CD14-positive monocyte (primary cell): Measurements from ENCODE around the gene UBE2O. TPM values are rescaled to one million over a fixed set of nuclear protein-coding genes. Genes with fewer than 3 reads are reported as not detected.

Source experiments
- DNase-seq, 3 donors: peaks; one replicate each; pipeline ENCODE4 v3.0.0-alpha.2; 2011 to 2022
- H2AFZ ChIP-seq: 2 replicates; pipeline ENCODE4 v1.6.0; 2012; ENCODE audit warnings: mild to moderate bottlenecking, low read depth, low read length, inconsistent platforms; ENCODE audit not compliant: insufficient read depth, poor library complexity, severe bottlenecking
- H3K27ac ChIP-seq, 2 donors: 1 replicate in 1 of 2; 2 replicates in 1 of 2; pipeline ENCODE4 v1.5.1; 2012 to 2013; ENCODE audit warnings: low read length in 2 of 2, control low read depth in 1 of 2, inconsistent platforms in 1 of 2, low read depth in 1 of 2, mild to moderate bottlenecking in 1 of 2
- H3K27me3 ChIP-seq, 2 donors: one replicate each; pipeline versions ENCODE4 v1.6.0 to v1.6.1; 2011 to 2013; ENCODE audit warnings: low read length in 2 of 2; ENCODE audit not compliant: control insufficient read depth in 2 of 2, insufficient read depth in 2 of 2
- H3K36me3 ChIP-seq, 2 donors: replicated peaks in 1 of 2; 1 replicate in 1 of 2; 2 replicates in 1 of 2; pipeline versions ENCODE4 v1.5.1 to v1.6.1; 2012 to 2013; ENCODE audit warnings: low read length in 2 of 2, control low read depth in 1 of 2, inconsistent platforms in 1 of 2, mild to moderate bottlenecking in 1 of 2; ENCODE audit not compliant: insufficient read depth in 2 of 2, control insufficient read depth in 1 of 2
- H3K4me1 ChIP-seq, 2 donors: 1 replicate in 1 of 2; 2 replicates in 1 of 2; pipeline versions ENCODE4 v1.5.1 to v1.6.1; 2012 to 2013; ENCODE audit warnings: low read length in 2 of 2, control low read depth in 1 of 2, inconsistent platforms in 1 of 2, mild to moderate bottlenecking in 1 of 2, moderate library complexity in 1 of 2; ENCODE audit not compliant: insufficient read depth in 2 of 2, control insufficient read depth in 1 of 2
- H3K4me2 ChIP-seq: replicated peaks from 2 replicates; pipeline ENCODE3; 2012; ENCODE audit warnings: low read length, moderate library complexity, mild to moderate bottlenecking; ENCODE audit not compliant: poor library complexity, severe bottlenecking; ENCODE audit errors: extremely low read depth
- H3K4me3 ChIP-seq, 3 experiments: fragments of 200-600 bp in 1 of 3; sonication (generic) in 1 of 3; replicated peaks in 1 of 3; 1 replicate in 2 of 3; 2 replicates in 1 of 3; pipeline ENCODE4 v1.5.1; 2011 to 2013; ENCODE audit warnings: low read length in 3 of 3, mild to moderate bottlenecking in 3 of 3, control low read depth in 2 of 3, low read depth in 2 of 3, inconsistent platforms in 1 of 3, moderate library complexity in 1 of 3
- H3K79me2 ChIP-seq: 2 replicates; pipeline ENCODE4 v1.6.0; 2012; ENCODE audit warnings: mild to moderate bottlenecking, control low read depth, inconsistent platforms, low read length, moderate library complexity; ENCODE audit not compliant: insufficient read depth
- H3K9ac ChIP-seq: 2 replicates; pipeline ENCODE4 v1.6.0; 2017; ENCODE audit warnings: low read length, mild to moderate bottlenecking; ENCODE audit not compliant: insufficient read depth, poor library complexity, severe bottlenecking
- H3K9me3 ChIP-seq, 2 donors: replicated peaks in 1 of 2; 1 replicate in 1 of 2; 2 replicates in 1 of 2; pipeline versions ENCODE4 v1.5.1 to v1.6.1; 2012 to 2013; ENCODE audit warnings: low read length in 2 of 2, control low read depth in 1 of 2; ENCODE audit not compliant: control insufficient read depth in 1 of 2, insufficient read depth in 1 of 2
- H4K20me1 ChIP-seq: 2 replicates; pipeline ENCODE4 v1.6.0; 2012; ENCODE audit warnings: mild to moderate bottlenecking, low read length, control low read depth, moderate library complexity; ENCODE audit not compliant: insufficient read depth
- H3K27ac Mint-ChIP-seq, 7 donors: one replicate each; pipeline ENCODE4 v1.8.0; 2020; ENCODE audit warnings: mild to moderate bottlenecking in 7 of 7, mixed read lengths in 7 of 7, moderate library complexity in 6 of 7, inconsistent platforms in 2 of 7
- H3K27me3 Mint-ChIP-seq, 3 donors: one replicate each; pipeline ENCODE4 v1.8.0; 2021 to 2022; ENCODE audit warnings: low read depth in 3 of 3, mild to moderate bottlenecking in 3 of 3, mixed read lengths in 3 of 3, moderate library complexity in 3 of 3, inconsistent platforms in 1 of 3
- H3K36me3 Mint-ChIP-seq, 2 donors: one replicate each; pipeline ENCODE4 v1.8.0; 2020; ENCODE audit warnings: mixed read lengths in 2 of 2, inconsistent platforms in 1 of 2, mild to moderate bottlenecking in 1 of 2
- H3K4me1 Mint-ChIP-seq: one replicate; pipeline ENCODE4 v1.8.0; 2020; ENCODE audit warnings: mild to moderate bottlenecking, mixed read lengths
- H3K4me3 Mint-ChIP-seq, 2 donors: one replicate each; pipeline ENCODE4 v1.8.0; 2020; ENCODE audit warnings: mild to moderate bottlenecking in 2 of 2, mixed read lengths in 2 of 2, moderate library complexity in 1 of 2
- H3K9me3 Mint-ChIP-seq, 7 donors: one replicate each; pipeline ENCODE4 v1.8.0; 2020 to 2022; ENCODE audit warnings: mixed read lengths in 7 of 7, mild to moderate bottlenecking in 6 of 7, moderate library complexity in 6 of 7, inconsistent platforms in 2 of 7
- CTCF ChIP-seq: fragments of 200-600 bp; IDR thresholded peaks from one replicate; pipeline ENCODE4 v1.8.0; 2022; ENCODE audit warnings: antibody characterized with exemption, mild to moderate bottlenecking
- WGBS: methylation state at CpG from one replicate; pipeline ENCODE4 v1.1.5; 2013; ENCODE audit warnings: missing lambda C conversion rate; ENCODE audit not compliant: insufficient coverage; 5-methylcytosine and 5-hydroxymethylcytosine counted together
- intact Hi-C, 2 donors: fragments of 100-400 bp; cut with micrococcal nuclease; formaldehyde crosslinking; loops; one replicate each; pipeline versions ENCODE4 v1.15.0 to v1.15.1; 2023
- polyA plus RNA-seq, 3 donors: library from polyadenylated mRNA; depleted of rRNA in 1 of 3; unstranded in 2 of 3; stranded (reverse) in 1 of 3; fragments of 300-500 nt in 2 of 3; fragments of >200 nt in 1 of 3; fragmentation: Illumina TruSeq in 2 of 3; gene quantifications; 1 replicate in 2 of 3; 2 replicates in 1 of 3; pipeline ENCODE4 v1.2.3, GENCODE V29; 2012 to 2021

Gene UBE2O
- polyA plus RNA-seq, 3 donors = 1.3 to 15.1 (median 4.5) TPM

GRCh38 chr17:76432712-76433336, 20.1 kb downstream of the UBE2O start:
- Mint-ChIP-seq H3K4me3 (no peak overlapping the region), H3K9me3 (no peaks in the 10 kb centered on the region), H3K27ac (no peak overlapping the region), H3K36me3 (peaks cover 12 to 18% of the 10 kb centered on the region in 2 donors), H3K27me3 (peaks cover 0 to 1% (median 0%) of the 10 kb centered on the region in 3 donors), H3K4me1 (peaks cover 14% of the 10 kb centered on the region)
- intact Hi-C loops = no loop called here
- no peak overlapping the region for H2AFZ ChIP-seq
- H3K9me3 ChIP-seq = no peaks in the 10 kb centered on the region
- DNase-seq = no peak
- H3K9ac ChIP-seq = no peak overlapping the region
- peaks cover 71% of the 10 kb centered on the region for H4K20me1 ChIP-seq
- WGBS = no CpG with 5 or more reads among the region's 3 CpGs
- H3K4me1 ChIP-seq = no peaks in the 10 kb centered on the region
- H3K36me3 ChIP-seq = no peaks in the 10 kb centered on the region
- H3K4me3 ChIP-seq = no peak overlapping the region
- H3K79me2 ChIP-seq = peaks cover 41% of the 10 kb centered on the region
- H3K27ac ChIP-seq = no peak overlapping the region
- H3K27me3 ChIP-seq = no peaks in the 10 kb centered on the region
- no peak overlapping the region for H3K4me2 ChIP-seq
- TF ChIP-seq CTCF = peak; percentile 71

- no peak overlapping the region for H3K4me3 ChIP-seq
- H3K9me3 ChIP-seq = no peaks in the 10 kb centered on the region
- no peaks in the 10 kb centered on the region for H3K27me3 ChIP-seq
- H3K4me1 ChIP-seq = no peaks in the 10 kb centered on the region
- peaks cover 45% of the 10 kb centered on the region for H3K79me2 ChIP-seq
- H2AFZ ChIP-seq = no peak overlapping the region
- Mint-ChIP-seq H3K4me1 (peaks cover 19% of the 10 kb centered on the region), H3K9me3 (no peaks in the 10 kb centered on the region), H3K36me3 (peaks cover 12 to 18% of the 10 kb centered on the region in 2 donors), H3K27ac (no peak overlapping the region), H3K4me3 (no peak overlapping the region), H3K27me3 (peaks cover 0 to 1% (median 0%) of the 10 kb centered on the region in 3 donors)
- intact Hi-C loops = no loop called here
- H3K9ac ChIP-seq = no peak overlapping the region
- 100% methylated on average over 1 of the region's 6 CpGs for WGBS
- no peak for DNase-seq
- H3K4me2 ChIP-seq = no peak overlapping the region
- TF ChIP-seq CTCF = no peak
- no peak overlapping the region for H3K27ac ChIP-seq
- no peaks in the 10 kb centered on the region for H3K36me3 ChIP-seq
- H4K20me1 ChIP-seq = peaks cover 73% of the 10 kb centered on the region
Observed at GRCh38 chr17:76432004-76432403, 20.9 kb downstream of the UBE2O start.
